AG09309 (cell line): ENCODE results near the gene AFAP1.

Experiments used
- DNase-seq: peaks from one replicate; pipeline ENCODE4 v3.0.0-alpha.2; 2010; ENCODE audit warnings: low read depth
- H3K4me3 ChIP-seq: 2 replicates; pipeline ENCODE4 v1.5.1; 2011; ENCODE audit warnings: mild to moderate bottlenecking, low read depth, low read length, moderate library complexity; ENCODE audit not compliant: control insufficient read depth
- TF ChIP-seq, protein P1 (sequence below): IDR thresholded peaks from 2 replicates; pipeline ENCODE4 v1.5.1; 2011; ENCODE audit warnings: mild to moderate bottlenecking, low read depth, low read length, inconsistent platforms; ENCODE audit not compliant: insufficient read depth, control insufficient read depth; ENCODE audit errors: missing control alignments

AFAP1 gene

DNA sequence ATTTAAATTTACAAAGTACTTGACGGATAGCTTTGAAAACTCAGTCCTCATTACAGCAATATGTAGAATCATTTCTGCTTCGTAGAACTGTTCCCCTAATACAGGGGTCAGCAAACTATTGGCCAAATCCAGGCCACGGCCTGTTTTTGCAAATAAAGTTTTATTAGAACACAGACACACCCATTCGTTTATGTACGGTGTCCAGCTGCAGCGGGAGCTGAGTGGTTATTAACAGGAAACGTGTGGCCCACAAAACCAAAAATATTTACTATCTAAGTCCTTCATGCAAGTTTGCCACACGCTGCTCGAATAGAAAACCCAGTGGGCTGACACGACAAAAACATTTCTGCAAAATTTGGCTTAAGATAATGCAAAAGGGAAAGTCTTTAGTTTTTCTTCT is 146.5 kb downstream of the AFAP1 start:
- H3K4me3 ChIP-seq = no peak overlapping the region
- DNase-seq = no peak
- TF ChIP-seq, protein P1, sequence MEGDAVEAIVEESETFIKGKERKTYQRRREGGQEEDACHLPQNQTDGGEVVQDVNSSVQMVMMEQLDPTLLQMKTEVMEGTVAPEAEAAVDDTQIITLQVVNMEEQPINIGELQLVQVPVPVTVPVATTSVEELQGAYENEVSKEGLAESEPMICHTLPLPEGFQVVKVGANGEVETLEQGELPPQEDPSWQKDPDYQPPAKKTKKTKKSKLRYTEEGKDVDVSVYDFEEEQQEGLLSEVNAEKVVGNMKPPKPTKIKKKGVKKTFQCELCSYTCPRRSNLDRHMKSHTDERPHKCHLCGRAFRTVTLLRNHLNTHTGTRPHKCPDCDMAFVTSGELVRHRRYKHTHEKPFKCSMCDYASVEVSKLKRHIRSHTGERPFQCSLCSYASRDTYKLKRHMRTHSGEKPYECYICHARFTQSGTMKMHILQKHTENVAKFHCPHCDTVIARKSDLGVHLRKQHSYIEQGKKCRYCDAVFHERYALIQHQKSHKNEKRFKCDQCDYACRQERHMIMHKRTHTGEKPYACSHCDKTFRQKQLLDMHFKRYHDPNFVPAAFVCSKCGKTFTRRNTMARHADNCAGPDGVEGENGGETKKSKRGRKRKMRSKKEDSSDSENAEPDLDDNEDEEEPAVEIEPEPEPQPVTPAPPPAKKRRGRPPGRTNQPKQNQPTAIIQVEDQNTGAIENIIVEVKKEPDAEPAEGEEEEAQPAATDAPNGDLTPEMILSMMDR = no peak

DNA sequence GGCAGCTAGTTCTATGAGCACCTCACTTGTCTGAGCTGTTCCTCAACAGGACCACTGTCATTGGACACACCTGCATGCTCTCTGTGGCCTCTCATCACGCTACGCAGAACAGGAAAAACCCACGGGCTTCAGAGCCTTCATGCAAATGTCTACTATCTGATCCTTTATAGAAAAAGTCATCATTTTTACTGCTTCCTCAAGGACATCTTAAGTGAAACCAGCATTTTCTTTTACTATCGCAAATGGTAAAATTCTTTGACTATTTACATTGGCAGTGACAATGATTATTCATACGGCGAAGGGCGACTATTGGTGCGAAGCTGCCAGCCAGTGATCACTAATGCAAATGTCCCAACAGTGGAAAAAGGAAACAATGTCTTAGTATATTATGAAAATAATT is 147.0 kb downstream of the AFAP1 start:
- no peak overlapping the region for H3K4me3 ChIP-seq
- TF ChIP-seq, protein P1 = no peak
- DNase-seq = no peak

DNA sequence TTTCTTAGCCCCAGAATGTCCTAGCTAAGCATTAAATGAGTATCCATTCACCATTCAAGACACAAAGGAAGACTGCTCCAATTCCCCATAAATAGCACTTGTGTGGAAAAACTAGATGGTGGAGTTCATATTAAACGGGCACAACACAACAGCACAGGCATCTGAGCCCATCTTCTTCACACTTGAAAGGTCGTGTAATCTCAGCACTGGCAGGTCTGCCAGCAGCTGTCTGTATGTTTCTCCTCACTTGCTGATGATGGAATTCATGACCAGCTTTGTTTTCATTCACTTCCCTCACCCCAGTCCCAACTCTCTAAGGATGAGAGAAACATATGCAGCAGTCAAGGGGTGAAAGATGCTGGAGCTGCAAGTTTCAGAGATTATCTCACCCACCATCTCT is 148.7 kb downstream of the AFAP1 start:
- no peak for DNase-seq
- TF ChIP-seq, protein P1 = no peak
- no peak overlapping the region for H3K4me3 ChIP-seq

DNA sequence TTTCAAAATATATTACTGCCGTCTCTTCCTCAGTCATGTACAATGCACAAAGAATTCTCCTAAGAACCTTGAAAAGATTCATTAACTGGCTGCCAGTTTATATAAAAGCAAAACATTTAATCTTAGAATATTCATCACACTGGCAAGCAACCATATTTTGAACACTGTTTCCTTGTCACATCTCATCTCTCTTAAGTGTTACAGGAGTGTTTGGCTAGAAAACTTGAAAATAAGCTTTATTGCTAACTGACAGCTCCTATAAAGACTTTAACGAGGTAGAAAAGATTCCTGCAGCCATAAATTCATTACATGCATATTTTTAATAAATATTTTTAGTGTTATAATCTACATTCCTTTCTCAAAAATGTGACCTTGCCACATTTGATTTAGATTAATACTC is 149.6 kb downstream of the AFAP1 start:
- TF ChIP-seq, protein P1 = no peak
- no peak for DNase-seq
- H3K4me3 ChIP-seq = no peak overlapping the region

DNA sequence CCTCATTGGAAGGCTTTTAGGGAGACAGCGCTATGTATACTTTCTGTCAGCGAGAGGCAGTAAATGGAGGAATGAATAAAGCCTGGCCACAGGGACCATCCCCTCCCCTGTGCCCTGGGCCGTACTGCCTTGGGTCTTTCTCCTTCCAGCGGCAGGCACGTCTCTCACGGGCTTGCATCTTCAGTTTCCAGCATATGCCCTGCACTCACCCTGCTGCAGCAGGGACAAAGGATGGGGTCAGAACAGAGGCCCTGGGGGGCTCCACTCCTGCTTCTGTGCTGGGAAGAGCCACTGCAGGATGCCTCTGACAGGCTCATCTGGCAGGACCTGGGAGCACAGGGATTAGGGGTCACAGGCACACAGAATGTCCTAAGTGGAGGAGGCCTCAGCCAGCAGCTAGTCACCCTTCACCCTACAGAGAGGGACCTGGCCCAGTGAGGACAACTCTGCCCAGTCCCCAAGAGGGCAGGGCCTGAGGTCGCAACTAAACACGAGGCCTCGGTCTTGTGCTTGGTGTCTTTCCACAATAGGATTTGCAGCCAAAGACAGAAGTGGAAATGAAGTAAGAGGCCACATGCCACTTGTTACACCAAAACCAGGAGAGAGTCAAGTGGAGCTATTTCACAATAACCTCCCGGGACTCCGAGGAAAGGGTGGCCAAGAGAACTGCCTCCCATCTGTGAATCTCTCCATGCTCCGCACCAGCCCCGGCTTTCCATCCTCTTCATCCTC is 150.8 kb downstream of the AFAP1 start:
- no peak for DNase-seq
- TF ChIP-seq, protein P1 = no peak
- H3K4me3 ChIP-seq = no peak overlapping the region

DNA sequence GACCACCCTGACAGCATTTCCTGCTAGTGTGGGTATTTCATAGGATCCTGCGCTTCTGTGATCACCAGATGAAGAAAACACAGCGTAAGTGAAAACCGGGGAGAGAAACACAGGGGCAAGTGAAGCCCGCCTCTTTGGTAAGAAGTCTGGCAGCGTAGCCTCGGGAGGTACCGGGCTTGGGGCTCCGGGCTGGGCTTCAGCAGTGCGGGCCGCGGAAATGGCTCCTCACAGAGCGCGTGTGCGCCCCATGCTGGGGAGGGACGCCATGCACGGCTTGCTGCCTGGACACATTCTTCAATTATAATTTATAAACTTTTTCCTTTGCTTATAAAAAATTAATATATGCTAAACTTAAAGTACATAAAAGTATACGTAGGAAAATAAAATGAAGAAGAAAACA is 151.5 kb downstream of the AFAP1 start:
- DNase-seq = no peak
- H3K4me3 ChIP-seq = no peak overlapping the region
- TF ChIP-seq, protein P1 = no peak
